Dermis blood vessel endothelial cell (primary cell): ENCODE results near the gene EYS. TPM values are rescaled to one million over a fixed set of nuclear protein-coding genes. Genes with fewer than 3 reads are reported as not detected.
"Not testable (repeated sequence)": the region's sequence is repeated elsewhere in the genome, so short reads cannot be mapped to it uniquely, and the experiment has no call there.

Experiments
- DNase-seq: peaks from one replicate; pipeline ENCODE4 v3.0.0; 2010
- total RNA-seq: library from RNA; depleted of rRNA; stranded (reverse); fragments of >200 nt; gene quantifications from 2 replicates; pipeline ENCODE4 v1.2.3, GENCODE V29; 2014

EYS gene
- total RNA-seq, 1 donor from 2014 or later: not detected

DNA sequence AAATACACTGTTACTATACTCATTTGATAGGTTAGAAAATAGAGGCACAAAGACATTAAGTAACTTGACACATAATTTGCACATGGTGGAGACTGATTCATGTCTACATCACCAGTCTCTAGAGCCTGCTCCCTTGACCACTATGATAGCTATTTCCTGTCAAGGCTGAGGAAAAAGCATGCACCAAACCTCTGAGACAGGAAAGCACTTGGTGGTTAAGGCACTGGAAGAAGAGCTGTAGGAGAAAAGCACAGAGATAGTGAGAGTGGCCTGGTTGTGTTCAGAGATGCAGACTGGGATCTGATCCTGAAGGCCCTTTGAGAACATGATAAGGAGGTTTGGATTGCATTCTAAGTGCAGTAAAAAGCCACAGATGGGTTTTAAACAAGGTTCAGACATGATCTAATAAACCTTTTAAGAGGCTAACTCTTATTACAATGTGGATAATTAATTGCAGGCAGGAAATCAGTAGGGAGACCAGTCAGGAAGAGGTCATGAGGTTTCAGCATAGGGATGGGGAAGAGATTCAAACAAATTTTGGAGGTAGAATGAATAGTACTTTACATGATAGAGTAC, 1902.6 kb downstream of the EYS start:
- peak; percentile 55 for DNase-seq

DNA sequence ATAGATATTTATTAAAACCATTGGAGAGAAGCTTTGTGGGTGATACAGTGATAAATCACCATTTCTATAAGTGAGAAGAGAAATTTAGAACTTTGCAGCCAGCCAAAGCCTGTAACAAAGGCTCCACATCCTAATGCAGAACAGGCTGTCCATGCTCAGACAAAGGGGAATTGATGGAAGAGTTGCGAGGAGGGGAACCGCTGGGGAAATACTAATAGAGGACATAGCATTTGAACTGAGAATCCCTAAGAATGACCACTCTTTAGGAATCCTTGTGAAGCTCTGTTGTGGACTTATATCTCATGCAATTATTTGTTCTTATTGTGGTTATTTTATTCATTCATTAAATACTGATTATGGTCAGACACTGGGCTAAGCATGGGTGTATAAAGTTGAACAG, 1903.7 kb downstream of the EYS start:
- no peak for DNase-seq

DNA sequence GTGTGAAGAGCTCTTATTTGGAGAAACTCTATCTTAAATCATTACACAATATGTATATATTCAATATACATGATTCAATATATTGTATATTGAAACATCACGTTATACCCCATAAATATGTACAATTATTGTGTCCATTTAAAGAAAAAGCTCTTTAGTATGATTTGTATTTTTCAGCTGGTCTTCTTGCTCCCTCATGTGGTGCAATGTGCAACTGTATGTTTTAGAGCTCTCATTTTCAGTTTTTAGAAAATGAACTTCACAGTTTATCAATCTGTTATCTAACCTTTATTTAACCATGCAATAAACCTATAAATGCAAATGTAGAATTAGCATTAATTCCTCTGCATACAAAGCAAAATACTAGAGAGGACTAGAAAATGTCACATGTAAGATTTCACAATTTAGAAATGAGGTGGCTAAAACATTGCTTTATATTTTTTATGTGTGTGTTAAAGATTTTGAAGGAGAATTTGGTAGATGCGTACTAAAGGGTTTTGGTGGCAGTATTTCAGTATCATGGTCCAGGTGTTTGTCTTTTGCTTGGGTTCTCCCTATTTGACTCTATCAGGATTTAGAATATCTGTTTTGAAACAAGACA, 1904.3 kb downstream of the EYS start:
- DNase-seq: peak; percentile 46

DNA sequence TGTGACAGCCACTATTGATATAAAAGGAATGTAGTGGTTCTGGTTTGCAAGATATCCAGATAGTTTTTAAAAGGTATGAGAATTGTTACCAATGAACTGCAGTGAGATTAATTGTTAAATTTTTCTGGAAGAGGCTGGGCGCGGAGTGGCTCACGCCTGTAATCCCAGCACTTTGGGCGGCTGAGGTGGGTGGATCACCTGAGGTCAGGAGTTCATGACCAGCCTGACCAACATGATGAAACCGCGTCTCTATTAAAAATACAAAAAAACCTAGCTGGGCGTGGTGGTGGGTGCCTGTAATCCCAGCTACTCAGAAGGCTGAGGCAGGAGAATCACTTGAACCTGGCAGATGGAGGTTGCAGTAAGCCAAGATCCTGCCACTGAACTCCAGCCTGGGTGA, 1906.6 kb downstream of the EYS start:
- not testable (repeated sequence) for DNase-seq

DNA sequence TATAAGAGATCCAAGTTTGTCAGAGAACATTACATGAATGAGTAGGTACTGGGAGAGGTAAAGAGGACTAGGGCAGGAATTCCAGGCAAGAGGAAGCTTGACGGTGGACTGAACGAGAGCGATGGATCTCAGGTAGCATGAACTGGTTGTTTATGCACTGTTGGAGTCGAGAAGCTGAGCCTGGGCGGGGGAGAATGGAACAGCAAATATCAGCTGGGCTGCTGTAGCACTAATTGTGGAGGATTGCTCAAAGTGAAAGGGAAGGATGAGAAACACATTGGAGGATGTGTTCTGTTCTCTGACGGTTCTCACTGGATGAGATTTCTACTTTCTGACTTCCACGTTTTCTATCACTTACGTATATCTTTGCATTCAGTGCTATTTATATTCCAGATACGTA, 1907.2 kb downstream of the EYS start:
- no peak for DNase-seq

DNA sequence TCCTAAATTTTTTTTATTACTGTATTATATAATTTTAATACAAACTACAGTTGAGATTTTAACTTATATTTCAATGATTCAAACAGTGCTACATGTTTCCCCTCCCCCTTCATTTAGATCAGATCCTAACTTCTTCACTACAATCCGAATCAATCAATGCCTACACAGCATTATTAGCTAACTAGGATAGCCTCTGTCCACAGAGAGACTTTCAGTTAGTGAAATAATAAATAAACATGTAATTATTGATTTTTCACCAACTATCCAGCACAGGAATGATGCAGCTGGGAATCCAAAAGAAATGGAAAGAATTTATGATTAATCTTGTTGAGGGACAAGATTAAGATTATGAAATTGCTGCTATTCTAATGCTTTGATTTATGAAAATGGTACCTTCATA, 1907.7 kb downstream of the EYS start:
- DNase-seq: no peak

DNA sequence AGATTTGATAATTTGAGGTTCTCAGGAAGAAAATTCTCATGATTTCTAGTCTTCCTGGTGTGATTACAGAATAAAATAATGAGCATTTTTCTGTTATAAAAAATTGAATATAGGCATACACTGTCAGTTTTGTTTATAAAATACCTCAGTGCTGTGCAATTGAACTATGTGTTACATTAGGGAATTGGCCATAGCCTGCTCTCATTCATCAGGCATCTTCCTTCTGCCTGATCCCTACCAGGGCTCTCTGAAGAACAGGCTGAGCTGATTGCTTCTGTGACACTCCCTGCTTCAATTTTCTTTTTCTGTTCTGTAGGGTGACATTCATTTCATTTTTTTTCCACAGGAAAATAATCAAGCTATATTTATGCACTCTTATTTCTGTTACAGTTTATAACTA, 1908.6 kb downstream of the EYS start:
- DNase-seq: no peak

DNA sequence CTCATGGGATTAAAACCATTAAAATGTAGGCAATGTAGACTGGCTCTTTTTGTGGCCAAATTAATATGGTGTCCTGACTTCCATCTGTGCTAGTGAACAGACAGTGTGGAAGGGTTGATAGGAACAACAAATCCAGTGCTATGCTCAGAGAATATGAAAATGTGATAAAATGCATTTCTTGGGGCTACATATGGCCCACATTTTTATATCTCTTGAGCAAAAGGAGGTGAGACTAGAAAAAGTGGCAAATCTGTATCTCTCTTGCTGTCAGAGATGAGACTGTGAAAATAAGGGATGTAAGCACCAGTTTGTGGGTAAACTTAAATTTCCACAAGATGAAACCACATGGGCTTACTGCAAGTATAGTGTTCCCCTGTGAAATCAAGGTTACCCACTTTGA, 1909.3 kb downstream of the EYS start:
- no peak for DNase-seq

DNA sequence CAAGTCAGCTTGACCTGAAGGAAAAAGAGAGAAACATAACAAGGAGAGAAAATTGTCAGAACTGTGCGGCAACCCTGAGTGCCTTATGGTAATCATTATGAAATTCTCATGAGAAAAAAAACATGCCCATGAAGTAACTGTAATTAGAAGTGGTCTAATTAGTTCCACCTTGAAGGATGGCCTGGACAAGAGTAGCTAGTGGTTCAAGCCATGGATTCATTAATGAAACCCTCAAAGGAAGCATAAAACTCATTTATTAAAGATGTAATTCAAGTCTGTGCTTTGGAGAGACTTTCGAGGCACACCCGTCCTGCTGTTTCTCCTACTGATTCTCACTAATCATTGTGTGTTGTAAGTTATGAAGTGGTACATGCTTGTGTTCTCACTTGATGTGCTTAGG, 1911.2 kb downstream of the EYS start:
- DNase-seq: no peak

DNA sequence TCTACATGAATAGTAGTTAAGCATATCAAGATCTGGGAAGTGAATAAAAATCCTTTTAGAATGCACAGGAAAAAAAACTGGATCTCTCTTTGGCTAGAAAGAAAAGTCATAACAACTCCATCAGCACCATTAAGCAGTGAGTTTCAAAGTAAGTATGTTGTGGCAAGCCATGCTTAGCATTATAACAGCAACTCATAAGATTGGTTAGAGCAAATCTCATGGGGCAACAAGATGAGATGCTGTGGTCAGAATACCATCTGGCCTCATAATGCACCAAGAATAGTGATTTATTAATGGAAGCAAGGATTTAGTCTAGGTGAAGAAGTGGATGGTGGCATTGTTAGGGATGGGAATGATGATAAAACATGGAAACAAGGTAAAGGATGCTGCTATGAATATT, 1912.0 kb downstream of the EYS start:
- DNase-seq: no peak

DNA sequence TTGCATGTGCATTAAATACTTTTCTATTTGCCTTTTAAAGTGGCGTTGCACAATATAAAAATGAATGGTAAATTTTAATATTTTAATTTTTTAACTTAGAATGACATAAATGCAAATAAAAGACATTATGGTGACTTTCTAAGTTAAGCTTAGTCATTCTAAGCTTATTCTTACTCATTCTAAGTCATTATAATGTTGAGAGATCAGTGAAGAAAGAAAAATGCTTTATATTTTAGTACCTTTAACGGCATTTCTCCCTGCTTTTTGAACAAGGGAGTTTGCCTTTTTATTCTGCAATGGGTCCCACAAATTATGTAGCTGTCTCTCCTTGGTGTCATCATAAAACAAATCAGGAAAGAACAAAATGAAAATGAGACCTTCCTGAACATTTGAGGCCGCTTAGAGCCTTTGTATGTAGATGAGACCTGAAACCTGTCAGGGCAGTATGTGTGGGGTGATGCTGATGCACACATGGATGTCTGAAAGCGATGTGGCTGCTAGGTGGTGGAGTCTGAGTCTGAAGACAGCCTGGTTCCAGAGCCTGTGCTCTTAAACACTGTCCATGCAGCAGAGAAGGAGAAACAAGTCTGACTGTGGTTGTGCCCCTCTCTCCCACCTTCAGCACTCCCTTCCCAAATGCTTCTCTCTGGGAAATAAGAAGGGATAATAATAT, 1913.4 kb downstream of the EYS start:
- DNase-seq: no peak

DNA sequence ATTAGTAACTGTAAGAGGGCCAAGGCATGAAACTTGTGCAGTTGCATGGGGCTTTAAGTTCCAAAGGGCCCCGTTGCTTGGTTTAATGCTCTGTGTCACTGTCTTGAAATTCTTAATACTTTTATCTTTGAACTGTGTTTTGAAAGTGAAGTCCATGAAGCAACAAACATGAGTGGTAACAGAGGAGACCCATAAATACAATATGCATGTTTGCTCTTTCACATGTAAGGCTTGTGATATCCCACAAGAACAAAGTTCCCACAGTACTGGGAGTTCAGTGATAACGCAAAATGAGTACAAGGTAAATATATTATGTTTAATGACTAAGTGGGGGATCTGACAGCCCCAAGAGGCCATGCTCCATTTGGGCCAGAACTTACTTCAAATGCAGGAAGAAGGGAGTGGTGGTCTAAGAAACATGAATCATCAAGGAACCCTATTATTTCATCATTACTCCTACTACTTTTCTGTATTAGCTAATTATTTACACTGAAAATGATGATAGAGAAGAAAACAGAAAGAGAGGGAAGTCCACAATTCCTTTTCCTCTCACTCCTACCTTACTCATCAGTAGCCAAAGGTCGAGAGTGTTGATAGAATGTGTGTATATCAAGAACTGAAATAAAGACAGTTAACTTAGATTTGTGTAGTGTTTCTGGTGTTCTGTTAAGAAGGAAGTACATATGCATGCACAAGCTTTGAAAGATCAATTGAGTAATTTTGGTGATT, 1914.1 kb downstream of the EYS start:
- DNase-seq: no peak

DNA sequence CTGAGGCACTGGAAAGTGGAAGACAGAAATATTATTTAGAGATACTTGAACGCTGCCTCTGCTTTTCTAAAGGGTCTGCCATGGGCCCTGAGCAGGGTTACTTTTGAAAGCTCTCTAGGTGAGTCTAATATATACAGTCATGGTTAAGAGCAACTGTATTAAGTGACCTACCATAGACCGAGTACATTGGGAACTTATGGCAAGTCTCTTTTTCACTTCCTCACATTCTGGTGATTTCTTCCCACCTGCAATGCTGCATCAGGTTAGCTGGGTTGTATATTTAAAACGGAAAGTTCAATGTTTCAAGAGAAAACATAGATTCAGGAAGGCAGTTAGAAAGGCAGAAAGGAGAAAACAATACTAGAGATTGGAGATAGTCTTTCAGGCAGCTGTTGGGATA, 1916.7 kb downstream of the EYS start:
- no peak for DNase-seq

DNA sequence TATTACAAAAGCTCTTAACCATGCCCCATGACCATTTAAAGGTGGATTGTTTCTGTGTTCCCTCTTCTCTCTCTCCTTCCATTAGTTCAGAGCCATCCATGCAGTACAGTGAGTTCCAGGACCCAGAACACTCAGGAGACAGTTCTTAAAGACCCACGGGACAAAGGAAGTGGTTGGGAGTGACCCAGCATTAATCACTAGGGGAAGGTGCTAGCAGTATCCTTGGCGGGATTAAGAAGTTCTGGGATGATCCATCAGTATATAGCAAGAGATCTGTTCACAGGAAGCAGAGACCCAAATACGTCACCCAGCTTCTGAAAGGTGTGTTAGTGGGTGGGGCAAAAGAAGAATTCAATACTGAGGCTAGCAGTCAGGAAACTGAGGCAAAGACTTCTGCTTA, 1917.3 kb downstream of the EYS start:
- no peak for DNase-seq

DNA sequence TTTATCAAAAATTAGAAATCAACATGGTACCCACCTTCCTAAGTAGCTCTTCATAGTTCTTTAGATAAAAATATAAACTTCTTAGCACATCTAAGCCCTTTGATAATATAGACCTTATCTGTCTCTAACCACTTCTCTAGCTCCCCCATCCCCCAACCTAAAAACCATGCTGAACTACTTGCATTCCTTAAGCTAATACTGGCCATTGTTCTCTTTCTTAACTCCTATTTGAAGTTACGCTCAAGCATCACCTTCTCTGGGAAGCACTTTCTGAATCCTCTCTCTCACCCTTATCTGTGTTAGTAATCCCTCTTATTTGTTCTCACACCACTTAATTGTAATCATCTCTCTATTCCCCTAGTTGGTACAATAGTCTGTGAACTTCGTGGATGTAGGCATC, 1918.5 kb downstream of the EYS start:
- no peak for DNase-seq

DNA sequence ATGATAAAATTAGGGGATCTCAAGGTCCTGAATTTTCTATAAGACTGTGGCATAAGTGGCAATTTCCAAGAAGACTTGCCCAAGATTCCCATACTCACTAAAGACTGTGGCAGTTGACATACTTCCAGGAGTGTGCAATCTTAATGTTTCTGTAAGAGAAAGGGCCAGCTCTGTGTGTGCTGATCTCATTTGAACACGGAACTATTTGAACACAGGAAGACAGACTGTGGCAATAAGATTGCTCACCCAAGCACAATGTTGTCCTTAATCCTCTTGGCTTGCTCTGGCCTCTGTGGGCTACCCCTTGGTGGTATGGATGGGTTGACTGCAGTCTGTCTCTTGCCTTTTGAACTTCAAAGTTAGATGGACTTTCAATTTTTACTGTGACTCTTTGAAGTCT, 1920.0 kb downstream of the EYS start:
- no peak for DNase-seq

DNA sequence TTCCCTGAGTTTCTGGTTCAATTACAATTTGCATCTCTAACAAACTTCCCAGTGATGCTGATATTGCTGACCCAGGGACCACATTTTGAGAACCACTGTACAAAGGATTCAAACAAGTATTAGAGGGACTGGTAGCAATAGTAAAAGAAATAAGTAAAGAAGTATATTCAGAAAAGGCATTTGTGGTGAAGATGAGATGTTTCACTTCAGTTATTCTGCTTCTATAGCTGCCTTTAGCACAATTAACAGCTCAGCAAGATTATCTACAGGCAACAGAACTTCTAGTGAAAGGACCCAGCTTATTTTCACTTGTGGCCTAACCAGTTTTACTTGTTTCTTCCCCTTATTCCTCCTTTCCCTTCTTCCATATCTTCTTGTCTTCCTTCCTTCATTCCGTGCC, 1922.0 kb downstream of the EYS start:
- DNase-seq: no peak

DNA sequence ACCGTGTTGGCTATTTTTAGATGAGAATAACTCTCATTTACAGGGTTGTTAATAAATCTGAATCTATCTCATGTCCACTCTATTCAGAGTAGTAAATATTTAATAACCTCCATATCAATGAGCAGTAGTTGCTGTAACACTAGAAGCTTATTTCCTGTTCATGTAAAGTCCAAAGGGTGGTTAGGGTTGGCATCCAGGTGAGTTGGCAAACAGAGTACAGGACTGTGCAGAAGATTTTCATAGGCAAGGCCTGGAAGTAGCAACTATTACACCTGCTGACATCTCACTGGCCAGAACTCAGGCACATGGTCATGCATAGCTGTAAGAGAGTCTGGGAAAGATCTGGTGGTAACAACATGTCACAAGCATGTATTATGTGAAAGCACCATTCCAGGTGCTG, 1923.9 kb downstream of the EYS start:
- DNase-seq: no peak

DNA sequence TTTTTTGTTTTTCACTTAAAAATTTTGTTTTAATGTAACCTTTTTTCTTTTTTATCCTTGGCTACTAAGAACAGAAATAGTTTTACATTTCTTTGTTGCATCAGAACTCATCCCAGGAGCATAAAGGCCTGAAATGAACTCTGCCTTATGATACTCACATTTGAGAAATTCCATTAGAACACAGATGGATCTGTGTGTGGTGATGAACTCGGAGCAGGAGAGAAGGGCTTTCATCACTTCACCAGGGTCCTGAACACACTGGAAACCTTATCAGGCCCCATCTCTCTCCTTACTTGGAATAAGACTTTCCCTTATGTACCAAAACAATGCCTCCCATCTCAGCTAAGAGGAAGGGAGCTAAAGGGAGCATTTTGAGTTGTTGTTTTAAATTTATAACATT, 1932.1 kb downstream of the EYS start:
- DNase-seq: no peak

DNA sequence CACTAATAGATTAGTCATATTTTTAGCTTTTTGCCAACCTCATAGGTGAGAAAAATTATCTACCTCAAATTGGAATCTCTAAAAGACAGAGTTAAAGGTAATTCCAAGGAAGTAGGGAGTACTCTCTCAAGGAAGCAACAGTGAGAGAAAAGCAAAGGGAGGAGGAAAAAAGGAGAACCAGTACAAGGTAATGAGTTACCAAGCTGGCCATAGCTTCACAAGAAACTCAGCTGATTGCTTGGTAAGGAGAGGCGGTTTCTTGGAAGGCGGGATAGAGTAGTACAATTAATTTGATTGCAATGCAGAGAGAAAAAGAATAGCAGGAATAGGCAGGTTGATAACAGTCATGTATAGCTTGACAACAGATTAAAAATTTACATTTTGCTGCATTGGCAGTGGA, 1933.8 kb downstream of the EYS start:
- DNase-seq: no peak

DNA sequence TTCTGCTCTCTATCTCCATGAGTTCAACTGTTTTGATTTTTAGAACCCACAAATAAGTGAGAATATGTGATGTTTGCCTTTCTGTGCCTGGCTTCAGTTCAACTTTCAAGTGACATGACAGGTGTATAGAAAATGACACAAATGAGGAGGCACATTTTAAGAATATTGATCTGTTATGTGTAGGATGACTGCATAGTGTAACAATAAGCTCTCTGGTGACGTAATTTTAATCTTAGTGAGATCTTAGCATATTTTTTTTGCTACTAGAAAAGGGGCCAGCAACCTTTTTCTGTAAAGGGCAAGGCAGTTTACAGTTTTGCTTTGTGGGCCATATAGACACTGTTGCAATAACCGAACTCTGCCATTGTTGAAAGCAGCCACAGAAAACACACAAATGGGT, 1941.2 kb downstream of the EYS start:
- no peak for DNase-seq

DNA sequence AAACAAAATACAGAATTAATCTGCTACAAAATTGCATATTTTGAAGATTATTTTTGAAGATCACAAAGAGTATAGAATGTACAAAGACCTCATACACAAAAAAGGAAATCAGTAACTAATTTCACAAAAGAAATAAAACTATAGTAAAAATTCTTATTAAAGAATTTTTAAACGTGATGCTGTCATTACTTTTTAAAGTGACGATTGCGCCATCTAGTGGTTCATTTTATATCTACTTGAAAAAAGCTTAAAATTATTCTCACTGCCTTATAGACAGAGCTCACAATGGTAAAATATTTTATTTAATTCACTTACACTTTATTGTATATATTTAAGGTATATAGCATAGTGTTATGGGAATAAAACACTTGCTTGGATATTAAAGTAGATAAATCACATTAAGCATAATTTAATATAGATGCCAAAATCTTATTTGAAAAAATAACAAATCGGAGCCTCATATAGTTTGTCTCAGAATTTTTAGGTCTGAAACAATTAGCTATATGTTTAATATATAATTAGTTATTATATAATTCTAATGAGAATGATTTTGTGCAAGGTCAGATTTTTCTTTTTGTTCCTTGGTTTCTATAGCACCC, 1942.6 kb downstream of the EYS start:
- peak; percentile 69 for DNase-seq

DNA sequence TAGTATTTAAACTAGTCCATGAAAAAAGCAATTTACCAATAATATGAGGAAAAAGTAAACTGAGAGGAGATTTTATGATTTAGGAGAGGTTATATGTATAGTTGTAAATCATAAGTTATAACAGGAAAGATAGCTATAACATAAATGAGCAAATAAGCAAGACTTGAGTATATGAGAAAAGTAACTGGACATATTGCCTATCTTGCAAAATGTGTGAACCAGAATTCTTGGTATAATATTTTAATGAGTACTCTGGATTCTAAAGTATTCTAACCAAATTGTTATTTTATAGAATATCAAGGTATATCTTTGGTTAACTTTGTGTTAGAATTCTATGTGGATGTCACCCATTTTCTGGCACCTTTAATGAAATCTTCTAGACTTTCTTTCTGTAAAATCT, 1946.8 kb downstream of the EYS start:
- DNase-seq: no peak
